Subcutaneous abdominal adipose tissue (tissue), 5 donors: ENCODE data around the gene RELN.

Source experiments
- H3K27ac ChIP-seq: one replicate; pipeline ENCODE4 v1.7.0; 2013; ENCODE audit warnings: low read depth, mild to moderate bottlenecking, inconsistent platforms, low read length, moderate library complexity
- H3K27me3 ChIP-seq, 5 donors: one replicate each; pipeline ENCODE4 v1.7.0; 2013; ENCODE audit warnings: low read length in 5 of 5, inconsistent platforms in 1 of 5; ENCODE audit not compliant: control insufficient read depth in 5 of 5, insufficient read depth in 4 of 5
- H3K36me3 ChIP-seq, 5 donors: one replicate each; pipeline ENCODE4 v1.7.0; 2013; ENCODE audit warnings: low read length in 5 of 5; ENCODE audit not compliant: control insufficient read depth in 5 of 5, insufficient read depth in 5 of 5
- H3K4me1 ChIP-seq, 5 donors: one replicate each; pipeline ENCODE4 v1.7.0; 2013; ENCODE audit warnings: low read length in 5 of 5, mild to moderate bottlenecking in 3 of 5, moderate library complexity in 1 of 5; ENCODE audit not compliant: control insufficient read depth in 5 of 5, insufficient read depth in 5 of 5
- H3K4me3 ChIP-seq, 5 donors: one replicate each; pipeline ENCODE4 v1.7.0; 2013; ENCODE audit warnings: low read length in 5 of 5, low read depth in 1 of 5
- H3K9ac ChIP-seq, 5 donors: one replicate each; pipeline ENCODE4 v1.7.0; 2013; ENCODE audit warnings: low read length in 5 of 5, mild to moderate bottlenecking in 4 of 5, moderate library complexity in 3 of 5
- H3K9me3 ChIP-seq, 5 donors: one replicate each; pipeline ENCODE4 v1.7.0; 2013; ENCODE audit warnings: low read length in 5 of 5; ENCODE audit not compliant: control insufficient read depth in 5 of 5
- donor health status: healthy.
- donor health status: healthy.
- donor health status: healthy.
- donor health status: healthy.
- donor health status: healthy.

Gene RELN

GRCh38 chr7:103929901-103930311, 59.6 kb downstream of the RELN start:
- Histone ChIP-seq H3K27me3 (peaks cover 0 to 3% (median 0%) of the 10 kb centered on the region in 5 donors), H3K9me3 (no peaks in the 10 kb centered on the region), H3K4me3 (no peak overlapping the region), H3K9ac (no peak overlapping the region), H3K4me1 (no peaks in the 10 kb centered on the region), H3K27ac (no peak overlapping the region), H3K36me3 (no peaks in the 10 kb centered on the region)

- no peak overlapping the region for H3K4me3 ChIP-seq
- H3K36me3 ChIP-seq = no peaks in the 10 kb centered on the region
- no peaks in the 10 kb centered on the region for H3K9me3 ChIP-seq
- H3K27ac ChIP-seq = no peak overlapping the region
- H3K4me1 ChIP-seq = no peaks in the 10 kb centered on the region
- peaks cover 0 to 2% (median 0%) of the 10 kb centered on the region in 5 donors for H3K27me3 ChIP-seq
- no peak overlapping the region for H3K9ac ChIP-seq
Observed at GRCh38 chr7:103928581-103928980, 60.9 kb downstream of the RELN start.

DNA sequence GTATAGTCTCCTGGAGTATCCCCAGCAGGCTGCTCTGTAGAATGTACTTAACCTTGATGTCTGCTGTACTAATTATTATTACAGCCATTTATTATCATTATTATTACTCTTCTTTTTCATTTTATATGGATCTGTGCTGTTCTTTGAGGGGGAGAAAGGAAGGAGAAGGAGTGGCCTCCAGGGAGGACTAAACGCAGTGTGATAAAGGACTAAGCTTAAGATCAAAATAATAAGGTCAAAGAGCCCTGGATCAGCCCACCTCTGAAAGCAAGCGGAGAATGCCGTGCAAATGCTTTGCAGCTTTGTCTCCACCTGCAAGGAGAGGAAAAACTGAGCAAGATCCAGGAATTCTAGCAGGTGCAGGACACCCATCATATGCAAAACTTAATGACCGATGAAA, 65.3 kb downstream of the RELN start:
- Histone ChIP-seq H3K4me3 (no peak overlapping the region), H3K27ac (no peak overlapping the region), H3K27me3 (peaks cover 0 to 2% (median 0%) of the 10 kb centered on the region in 5 donors), H3K4me1 (no peaks in the 10 kb centered on the region), H3K36me3 (no peaks in the 10 kb centered on the region), H3K9me3 (no peaks in the 10 kb centered on the region), H3K9ac (no peak overlapping the region)

GRCh38 chr7:103922407-103922806, 67.1 kb downstream of the RELN start:
- Histone ChIP-seq H3K9me3 (no peaks in the 10 kb centered on the region), H3K36me3 (no peaks in the 10 kb centered on the region), H3K9ac (no peak overlapping the region), H3K27me3 (peaks cover 0 to 2% (median 0%) of the 10 kb centered on the region in 5 donors), H3K4me1 (no peaks in the 10 kb centered on the region), H3K4me3 (no peak overlapping the region), H3K27ac (no peak overlapping the region)

- Histone ChIP-seq H3K9me3 (no peaks in the 10 kb centered on the region), H3K27me3 (peaks cover 0 to 2% (median 0%) of the 10 kb centered on the region in 5 donors), H3K36me3 (no peaks in the 10 kb centered on the region), H3K4me1 (no peaks in the 10 kb centered on the region), H3K27ac (no peak overlapping the region), H3K9ac (no peak overlapping the region), H3K4me3 (no peak overlapping the region)
Observed at GRCh38 chr7:103921692-103922091, 67.8 kb downstream of the RELN start.

DNA sequence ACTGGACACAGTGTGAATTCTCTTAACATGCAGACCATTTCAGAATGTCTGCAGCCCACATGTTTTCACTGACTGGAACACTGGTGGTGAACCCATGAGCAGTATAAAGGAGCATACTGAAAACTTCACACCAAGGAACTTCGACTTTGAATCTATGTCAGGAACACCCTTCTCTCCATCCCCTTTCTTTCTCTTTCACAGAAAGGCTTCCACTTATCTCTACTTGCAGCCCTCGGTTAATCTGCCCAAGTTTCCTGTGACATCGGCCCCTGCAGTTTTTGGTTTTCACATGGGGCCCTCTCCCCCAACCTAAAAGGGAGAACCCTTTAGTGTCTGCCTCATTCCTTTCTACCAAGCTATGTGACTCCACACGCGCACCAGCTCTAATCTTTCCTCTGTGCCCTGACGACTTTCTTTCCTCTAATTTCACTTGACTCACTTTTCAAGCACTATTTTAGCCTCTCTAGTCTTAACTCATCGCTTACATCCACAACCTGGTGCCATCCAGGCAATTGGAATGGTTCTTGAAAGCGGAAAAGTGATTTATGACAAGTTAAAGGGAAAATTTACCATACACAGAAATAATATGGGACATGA, 70.1 kb downstream of the RELN start:
- no peak overlapping the region for H3K9ac ChIP-seq
- H3K4me1 ChIP-seq = no peaks in the 10 kb centered on the region
- H3K9me3 ChIP-seq = no peaks in the 10 kb centered on the region
- no peak overlapping the region for H3K27ac ChIP-seq
- no peaks in the 10 kb centered on the region for H3K36me3 ChIP-seq
- H3K27me3 ChIP-seq = peaks cover 0 to 2% (median 0%) of the 10 kb centered on the region in 5 donors
- H3K4me3 ChIP-seq = no peak overlapping the region

DNA sequence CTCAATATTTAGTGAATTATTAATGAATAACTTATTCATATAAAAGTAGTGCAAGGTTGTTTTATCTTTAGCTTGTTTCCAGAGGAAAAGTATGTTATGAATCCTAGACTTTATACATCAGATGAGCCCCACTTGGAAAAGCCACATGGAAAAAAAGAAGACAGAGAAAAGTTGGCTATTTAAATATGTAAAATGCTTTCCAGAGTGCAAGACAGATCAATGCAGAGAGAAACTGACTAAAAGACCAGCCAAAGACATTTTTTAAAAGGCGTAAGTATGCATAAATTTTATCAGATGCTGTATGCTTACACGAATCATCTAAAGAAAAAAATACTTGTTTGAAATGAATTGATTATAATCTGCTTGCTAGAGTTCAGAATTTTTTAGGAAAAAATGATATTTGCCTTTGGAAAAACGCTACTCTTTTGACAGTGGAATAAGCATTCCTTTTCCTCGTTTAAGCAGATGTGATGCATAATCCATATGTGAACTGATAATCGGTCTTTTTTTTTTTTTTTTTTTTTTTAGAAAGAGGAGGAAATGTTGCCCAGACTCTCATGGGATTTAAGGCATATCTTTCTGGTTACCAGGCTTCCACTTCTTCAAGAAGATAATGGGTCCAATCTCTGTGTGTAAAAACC, 70.7 kb downstream of the RELN start:
- no peak overlapping the region for H3K9ac ChIP-seq
- no peak overlapping the region for H3K4me3 ChIP-seq
- H3K4me1 ChIP-seq = no peaks in the 10 kb centered on the region
- H3K9me3 ChIP-seq = no peaks in the 10 kb centered on the region
- no peaks in the 10 kb centered on the region for H3K36me3 ChIP-seq
- H3K27me3 ChIP-seq = no peaks in the 10 kb centered on the region
- no peak overlapping the region for H3K27ac ChIP-seq

- Histone ChIP-seq H3K9ac (no peak overlapping the region), H3K27me3 (no peaks in the 10 kb centered on the region), H3K4me3 (no peak overlapping the region), H3K36me3 (no peaks in the 10 kb centered on the region), H3K4me1 (no peaks in the 10 kb centered on the region), H3K9me3 (no peaks in the 10 kb centered on the region), H3K27ac (no peak overlapping the region)
Observed at GRCh38 chr7:103915680-103916357, 73.6 kb downstream of the RELN start.

GRCh38 chr7:103914147-103914899, 75.1 kb downstream of the RELN start:
- H3K27ac ChIP-seq = no peak overlapping the region
- H3K9ac ChIP-seq = no peak overlapping the region

More at GRCh38 chr7:103914147-103914899, 75.1 kb downstream of the RELN start:
- H3K4me1 ChIP-seq = no peaks in the 10 kb centered on the region
- H3K4me3 ChIP-seq = no peak overlapping the region
- H3K9me3 ChIP-seq = no peaks in the 10 kb centered on the region
- H3K27me3 ChIP-seq = no peaks in the 10 kb centered on the region
- no peaks in the 10 kb centered on the region for H3K36me3 ChIP-seq
